ENCODE results near the gene PAX5.

DNA sequence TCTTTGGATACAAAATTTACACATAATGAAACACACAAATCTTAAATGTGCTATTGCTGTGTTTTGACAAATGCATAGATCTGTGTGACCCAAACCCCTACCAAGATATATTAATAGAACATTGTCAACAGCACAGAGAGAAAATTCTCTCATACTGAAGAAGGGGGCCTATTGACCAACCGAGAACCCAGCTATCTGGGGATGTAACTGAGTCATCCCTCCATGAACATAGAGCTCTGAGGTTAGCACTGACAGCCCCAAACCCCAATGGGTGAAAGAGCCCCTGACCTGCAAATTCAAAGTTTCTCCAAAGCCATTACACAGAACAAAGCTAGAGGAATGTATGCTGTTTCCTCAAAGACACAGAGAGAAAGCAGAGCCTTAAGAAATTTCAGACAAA, 180.8 kb downstream of the PAX5 start:
- TF ChIP-seq ZFX (IDR thresholded peaks at IDR 0.05; ENCODE audit: borderline replicate concordance), result no peak
- TF ChIP-seq, protein P1, sequence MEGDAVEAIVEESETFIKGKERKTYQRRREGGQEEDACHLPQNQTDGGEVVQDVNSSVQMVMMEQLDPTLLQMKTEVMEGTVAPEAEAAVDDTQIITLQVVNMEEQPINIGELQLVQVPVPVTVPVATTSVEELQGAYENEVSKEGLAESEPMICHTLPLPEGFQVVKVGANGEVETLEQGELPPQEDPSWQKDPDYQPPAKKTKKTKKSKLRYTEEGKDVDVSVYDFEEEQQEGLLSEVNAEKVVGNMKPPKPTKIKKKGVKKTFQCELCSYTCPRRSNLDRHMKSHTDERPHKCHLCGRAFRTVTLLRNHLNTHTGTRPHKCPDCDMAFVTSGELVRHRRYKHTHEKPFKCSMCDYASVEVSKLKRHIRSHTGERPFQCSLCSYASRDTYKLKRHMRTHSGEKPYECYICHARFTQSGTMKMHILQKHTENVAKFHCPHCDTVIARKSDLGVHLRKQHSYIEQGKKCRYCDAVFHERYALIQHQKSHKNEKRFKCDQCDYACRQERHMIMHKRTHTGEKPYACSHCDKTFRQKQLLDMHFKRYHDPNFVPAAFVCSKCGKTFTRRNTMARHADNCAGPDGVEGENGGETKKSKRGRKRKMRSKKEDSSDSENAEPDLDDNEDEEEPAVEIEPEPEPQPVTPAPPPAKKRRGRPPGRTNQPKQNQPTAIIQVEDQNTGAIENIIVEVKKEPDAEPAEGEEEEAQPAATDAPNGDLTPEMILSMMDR (IDR thresholded peaks at IDR 0.05), result no peak
